ENCODE measurements around the gene IFT27.

- TF ChIP-seq TEAD4 (IDR thresholded peaks at IDR 0.05), result no peak
- TF ChIP-seq CEBPB (IDR thresholded peaks at IDR 0.05), result no peak
- TF ChIP-seq TCF12 (IDR thresholded peaks at IDR 0.05; ENCODE audit: low read depth), result no peak
- TF ChIP-seq EP300 (IDR thresholded peaks at IDR 0.05; ENCODE audit: borderline replicate concordance), result no peak
- no peak for TF ChIP-seq MAX (IDR thresholded peaks at IDR 0.05)
- TF ChIP-seq NFIC (IDR thresholded peaks at IDR 0.05), result no peak
- TF ChIP-seq REST (IDR thresholded peaks at IDR 0.05; ENCODE audit: low read depth), result no peak
- no peak for TF ChIP-seq YY1 (IDR thresholded peaks at IDR 0.05; ENCODE audit: low read depth)
- no peak for TF ChIP-seq EGR1 (IDR thresholded peaks at IDR 0.05)
- TF ChIP-seq RAD21 (IDR thresholded peaks at IDR 0.05; ENCODE audit: low read depth), result no peak
- TF ChIP-seq CREB1 (IDR thresholded peaks at IDR 0.05; ENCODE audit: low read depth), result no peak
These were observed 29.4 kb downstream of the IFT27 start for GRCh38 chr22:36746375-36746970.
